ENCODE data around the gene DIS3L2. TPM values are rescaled to one million over a fixed set of nuclear protein-coding genes. Genes with fewer than 3 reads are reported as not detected.

The DIS3L2 gene
- total and polyA plus RNA-seq, 2 of the 8 experiments (the other 6 are each of a cell fraction or from before 2014, with no cell fraction given), result 11.5 to 21.6 TPM

- no peaks in the 10 kb centered on the region for H3K4me1 ChIP-seq (replicated peaks in 1 of 4; ENCODE audit: control insufficient read depth in 3 of 4, insufficient read depth in 4 of 4, low read length in 3 of 4)
- H3K9ac ChIP-seq (replicated peaks in 1 of 4; ENCODE audit: extremely low read depth in 1 of 4, low read depth in 3 of 4, low read length in 3 of 4), result no peak overlapping the region
- no peak overlapping the region for H3K56ac ChIP-seq (replicated peaks; ENCODE audit: insufficient read length, low read depth, low read length)
- H2BK12ac ChIP-seq (ENCODE audit: low read depth, low read length), result no peak overlapping the region
- H2BK20ac ChIP-seq (ENCODE audit: low read length), result no peak overlapping the region
- no peaks in the 10 kb centered on the region for H3K79me1 ChIP-seq (ENCODE audit: low read depth, low read length)
- no peak overlapping the region for H3K4me2 ChIP-seq (ENCODE audit: insufficient read depth in 1 of 2, low read depth in 2 of 2, low read length in 2 of 2)
- no peak overlapping the region for H4K5ac ChIP-seq (ENCODE audit: insufficient read length, low read depth, low read length)
- H4K91ac ChIP-seq (replicated peaks; ENCODE audit: insufficient read length, low read length), result no peak overlapping the region
- no peaks in the 10 kb centered on the region for H3K9me3 ChIP-seq (ENCODE audit: insufficient read depth in 2 of 2, low read depth in 1 of 2, low read length in 1 of 2)
- DNase-seq (ENCODE audit: low read depth in 1 of 2, low spot score in 2 of 2) (no peak), FAIRE-seq (no peak)
- H4K8ac ChIP-seq (ENCODE audit: extremely low read depth, insufficient read depth, low read length), result no peak overlapping the region
- H4K20me1 ChIP-seq (replicated peaks in 1 of 2; ENCODE audit: control insufficient read depth in 1 of 2, insufficient read depth in 2 of 2, low read length in 2 of 2), result peaks cover 0 to 4% of the 10 kb centered on the region in 2 experiments
- H3K79me2 ChIP-seq (ENCODE audit: control insufficient read depth in 1 of 2, insufficient read depth in 2 of 2, low read length in 2 of 2), result no peaks in the 10 kb centered on the region
- H3K36me3 ChIP-seq (ENCODE audit: control insufficient read depth in 2 of 4, insufficient read depth in 4 of 4, low read length in 3 of 4), result no peaks in the 10 kb centered on the region; a peak in 1 of 8 replicates
- no peaks in the 10 kb centered on the region for H3K23me2 ChIP-seq (ENCODE audit: low read depth, low read length)
- no peak overlapping the region for H2BK120ac ChIP-seq (replicated peaks; ENCODE audit: low read depth, low read length)
- H2AFZ ChIP-seq (ENCODE audit: low read length), result no peak overlapping the region
- POLR2A ChIA-PET (ENCODE audit: partially characterized antibody), result no interaction called here
- no peak overlapping the region for H2BK15ac ChIP-seq (ENCODE audit: low read length)
- H3K14ac ChIP-seq (ENCODE audit: insufficient read length), result no peak overlapping the region
- H3K18ac ChIP-seq (ENCODE audit: extremely low read depth, low read length), result no peak overlapping the region
- H2AK5ac ChIP-seq (ENCODE audit: low read depth, low read length), result no peak overlapping the region
- H3K27me3 ChIP-seq (replicated peaks in 1 of 4; ENCODE audit: control insufficient read depth in 3 of 4, extremely low read depth in 1 of 4, insufficient read depth in 3 of 4, low read length in 3 of 4), result no peaks in the 10 kb centered on the region
- H3K4ac ChIP-seq (replicated peaks; ENCODE audit: insufficient read length, low read depth, low read length), result no peak overlapping the region
- no peak overlapping the region for H3K23ac ChIP-seq (ENCODE audit: insufficient read length)
- H2BK5ac ChIP-seq (ENCODE audit: low read depth, low read length), result no peak overlapping the region
- H3K27ac ChIP-seq (ENCODE audit: low read depth, low read length), result no peak overlapping the region
- CTCF ChIA-PET (ENCODE audit: partially characterized antibody), result interaction anchor here (0.7 kb wide), 1 partner anchor 71 kb away, joined by 3 read pairs; no protein-coding TSS in a partner anchor
- no peak overlapping the region for H3K4me3 ChIP-seq (ENCODE audit: extremely low read depth in 1 of 4, insufficient read depth in 2 of 4, low read depth in 3 of 4, low read length in 4 of 4)
- TF ChIP-seq NRF1 (IDR thresholded peaks at IDR 0.05; ENCODE audit: low read depth, low read length) (no peak), EZH2 (IDR thresholded peaks at IDR 0.05; ENCODE audit: low read depth, low read length, severe bottlenecking) (no peak), KDM1A (IDR thresholded peaks at IDR 0.05; ENCODE audit: borderline replicate concordance, low read length) (no peak), SP2 (IDR thresholded peaks at IDR 0.05; ENCODE audit: low read length) (no peak), HDAC2 (IDR thresholded peaks at IDR 0.05; ENCODE audit: borderline replicate concordance in 1 of 2, low read depth in 2 of 2, low read length in 2 of 2) (no peak), KDM4A (IDR thresholded peaks at IDR 0.05; ENCODE audit: low read depth, low read length, severe bottlenecking) (no peak), CEBPB (IDR thresholded peaks at IDR 0.05; ENCODE audit: low read depth, low read length) (no peak), KDM5A (IDR thresholded peaks at IDR 0.05; ENCODE audit: low read length) (no peak), RFX5 (IDR thresholded peaks at IDR 0.05; ENCODE audit: borderline replicate concordance, low read depth, low read length) (no peak), GABPA (IDR thresholded peaks at IDR 0.05; ENCODE audit: borderline replicate concordance, insufficient read depth, low read length) (no peak), USF2 (IDR thresholded peaks at IDR 0.05; ENCODE audit: low read length) (no peak), SIRT6 (IDR thresholded peaks at IDR 0.05; ENCODE audit: low read length) (no peak)
These were observed 97.4 kb downstream of the DIS3L2 start for GRCh38 chr2:232058931-232059330.

Measured in H1 (cell line).